Measurements from ENCODE around the gene MLN. TPM values are rescaled to one million over a fixed set of nuclear protein-coding genes. Genes with fewer than 3 reads are reported as not detected.

MLN gene
- total RNA-seq, 1 donor from 2014 or later: not detected

DNA sequence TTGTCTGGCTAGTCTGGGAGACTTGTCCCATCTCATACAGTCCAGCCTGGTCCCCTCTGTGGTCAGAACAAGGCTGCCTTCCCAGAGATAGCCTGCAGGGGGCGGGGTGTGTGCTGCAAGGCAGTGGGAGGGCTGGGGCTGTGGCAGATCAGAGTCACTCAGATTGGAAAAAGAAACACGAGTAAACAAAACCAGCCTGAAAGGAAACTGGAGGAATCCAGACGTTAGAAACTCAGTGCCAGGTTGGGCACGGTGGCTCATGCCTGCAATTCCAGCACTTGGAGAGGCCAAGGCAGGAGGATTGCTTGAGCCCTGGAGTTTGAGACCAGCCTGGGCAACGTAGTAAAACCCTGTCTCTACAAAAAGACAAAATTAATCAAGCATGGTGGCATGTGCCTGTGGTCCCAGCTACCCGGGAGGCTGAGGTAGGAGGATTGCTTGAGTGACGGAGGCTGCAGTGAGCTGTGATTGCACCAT is 35.1 kb downstream of the MLN start:
- peaks cover 25% of the 10 kb centered on the region for H3K27me3 Mint-ChIP-seq
- DNase-seq (ENCODE audit: low spot score, unreplicated experiment): peak; percentile 80
- H3K4me3 Mint-ChIP-seq (ENCODE audit: low read depth): no peak overlapping the region
- peaks cover 8% of the 10 kb centered on the region for H3K36me3 Mint-ChIP-seq (ENCODE audit: insufficient read depth)
- TF ChIP-seq CTCF (IDR thresholded peaks at IDR 0.05; ENCODE audit: unreplicated experiment): peak; percentile 81
- H3K4me1 Mint-ChIP-seq (ENCODE audit: low read depth): peaks cover 4% of the 10 kb centered on the region
- no peak overlapping the region for H3K27ac Mint-ChIP-seq
- H3K9me3 Mint-ChIP-seq (ENCODE audit: low read depth): no peaks in the 10 kb centered on the region

DNA sequence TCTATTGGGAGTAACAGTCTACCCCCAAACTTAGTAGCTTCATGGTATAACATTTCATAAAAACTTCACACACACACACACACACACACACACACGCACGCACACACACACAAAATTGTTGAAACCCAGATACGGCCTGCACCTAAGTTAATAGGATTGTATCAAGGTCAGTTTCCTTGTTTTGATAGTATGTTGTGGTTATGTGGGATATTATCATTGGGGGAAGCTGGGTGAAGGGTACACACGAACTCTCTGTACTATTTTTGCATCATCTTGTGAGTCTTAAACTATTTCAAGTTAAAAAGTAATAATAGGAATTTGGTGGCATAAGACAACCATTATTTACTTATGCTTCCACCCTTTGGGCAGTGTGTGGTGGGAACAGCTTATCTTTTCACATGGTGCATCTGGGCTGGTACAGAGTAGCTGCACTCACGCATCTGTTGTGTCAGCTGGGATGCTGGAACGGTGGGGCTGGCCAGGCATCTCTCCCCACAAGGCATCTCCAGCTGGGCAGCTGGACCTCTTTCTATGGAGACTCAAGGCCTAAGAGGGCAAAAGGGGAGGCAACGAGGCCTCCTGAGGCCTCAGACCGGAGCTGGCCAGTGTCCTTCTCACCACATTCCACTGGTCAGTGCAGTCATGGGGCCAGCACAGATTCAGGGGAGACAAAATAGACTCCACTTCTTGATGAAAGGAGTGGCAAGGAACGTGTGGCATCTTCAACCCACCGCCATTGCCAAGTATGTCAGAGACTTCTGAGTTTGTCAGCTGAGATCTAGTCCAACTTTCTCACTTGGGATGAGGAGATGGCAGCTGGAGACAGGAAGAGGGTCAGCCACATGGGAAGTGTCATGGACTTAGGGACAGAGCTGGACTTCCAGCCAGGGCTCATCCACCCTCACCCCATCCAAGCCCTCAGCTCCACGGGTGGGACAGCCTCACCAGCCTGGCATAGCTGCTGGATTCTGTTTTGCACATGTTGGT is 36.6 kb downstream of the MLN start:
- Mint-ChIP-seq H3K27me3 (peaks cover 20% of the 10 kb centered on the region), H3K9me3 (ENCODE audit: low read depth) (no peaks in the 10 kb centered on the region), H3K4me1 (ENCODE audit: low read depth) (peaks cover 4% of the 10 kb centered on the region), H3K4me3 (ENCODE audit: low read depth) (no peak overlapping the region), H3K27ac (no peak overlapping the region), H3K36me3 (ENCODE audit: insufficient read depth) (no peaks in the 10 kb centered on the region)
- no peak for DNase-seq (ENCODE audit: low spot score, unreplicated experiment)
- no peak for TF ChIP-seq CTCF (IDR thresholded peaks at IDR 0.05; ENCODE audit: unreplicated experiment)

- Mint-ChIP-seq H3K27me3 (peaks cover 20% of the 10 kb centered on the region), H3K36me3 (ENCODE audit: insufficient read depth) (no peaks in the 10 kb centered on the region), H3K9me3 (ENCODE audit: low read depth) (no peaks in the 10 kb centered on the region), H3K4me1 (ENCODE audit: low read depth) (peaks cover 4% of the 10 kb centered on the region), H3K4me3 (ENCODE audit: low read depth) (no peak overlapping the region), H3K27ac (no peak overlapping the region)
- no peak for DNase-seq (ENCODE audit: low spot score, unreplicated experiment)
- no peak for TF ChIP-seq CTCF (IDR thresholded peaks at IDR 0.05; ENCODE audit: unreplicated experiment)
Observed at GRCh38 chr6:33765368-33765767, 38.4 kb downstream of the MLN start.

GRCh38 chr6:33764036-33764435 is 39.8 kb downstream of the MLN start:
- DNase-seq (ENCODE audit: low spot score, unreplicated experiment): no peak
- peaks cover 4% of the 10 kb centered on the region for H3K4me1 Mint-ChIP-seq (ENCODE audit: low read depth)
- H3K36me3 Mint-ChIP-seq (ENCODE audit: insufficient read depth): no peaks in the 10 kb centered on the region
- no peaks in the 10 kb centered on the region for H3K9me3 Mint-ChIP-seq (ENCODE audit: low read depth)
- H3K27ac Mint-ChIP-seq: no peak overlapping the region
- no peak overlapping the region for H3K4me3 Mint-ChIP-seq (ENCODE audit: low read depth)
- H3K27me3 Mint-ChIP-seq: peaks cover 17% of the 10 kb centered on the region
- no peak for TF ChIP-seq CTCF (IDR thresholded peaks at IDR 0.05; ENCODE audit: unreplicated experiment)

GRCh38 chr6:33763483-33763882 is 40.3 kb downstream of the MLN start:
- no peak for TF ChIP-seq CTCF (IDR thresholded peaks at IDR 0.05; ENCODE audit: unreplicated experiment)
- H3K36me3 Mint-ChIP-seq (ENCODE audit: insufficient read depth): no peaks in the 10 kb centered on the region
- DNase-seq (ENCODE audit: low spot score, unreplicated experiment): no peak
- H3K9me3 Mint-ChIP-seq (ENCODE audit: low read depth): no peaks in the 10 kb centered on the region
- H3K27me3 Mint-ChIP-seq: peaks cover 14% of the 10 kb centered on the region
- no peak overlapping the region for H3K27ac Mint-ChIP-seq
- peaks cover under 1% of the 10 kb centered on the region for H3K4me1 Mint-ChIP-seq (ENCODE audit: low read depth)
- H3K4me3 Mint-ChIP-seq (ENCODE audit: low read depth): no peak overlapping the region

All from progenitor cell of endocrine pancreas (in vitro differentiated cells).